B cell (primary cell): ENCODE data around the gene QKI. TPM values are rescaled to one million over a fixed set of nuclear protein-coding genes. Genes with fewer than 3 reads are reported as not detected.

Source experiments
- ATAC-seq: fragments of 200-7000 bp; cut with Tn5 transposase; one replicate; pipeline ENCODE4 v1.10.0; 2021; ENCODE audit warnings: low read depth, mild to moderate bottlenecking, moderate number of reproducible peaks, moderate library complexity
- CTCF ChIA-PET: fragments of 350-600 bp; sonication (Branson Sonifier 250); formaldehyde crosslinking; loops from one replicate; lab custom pipeline; 2021; ENCODE audit warnings: antibody characterized with exemption, inconsistent platforms; lab: Charles Lee
- POLR2A ChIA-PET: fragments of 350-600 bp; sonication (Branson Sonifier 250); formaldehyde crosslinking; loops from one replicate; lab custom pipeline; 2021; ENCODE audit warnings: antibody characterized with exemption; lab: Charles Lee
- DNase-seq: peaks from one replicate; pipeline ENCODE4 v3.0.0; 2013
- H2AFZ ChIP-seq: 2 replicates; pipeline ENCODE4 v1.6.1; 2012; ENCODE audit warnings: mild to moderate bottlenecking, low read depth, low read length; ENCODE audit not compliant: insufficient read depth, poor library complexity, severe bottlenecking
- H3K27ac ChIP-seq, 2 donors: 1 replicate in 1 of 2; 2 replicates in 1 of 2; pipeline ENCODE4 v1.5.1; 2012 to 2013; ENCODE audit warnings: low read length in 2 of 2, mild to moderate bottlenecking in 2 of 2, moderate library complexity in 1 of 2
- H3K27me3 ChIP-seq, 4 experiments: fragments of 200-600 bp in 1 of 4; sonication (generic) in 1 of 4; replicated peaks in 1 of 4; 1 replicate in 2 of 4; 2 replicates in 2 of 4; pipeline versions ENCODE4 v1.6.1 to v1.7.0; 2013 to 2016; ENCODE audit warnings: low read length in 3 of 4, mild to moderate bottlenecking in 2 of 4, mixed read lengths in 1 of 4, moderate library complexity in 1 of 4; ENCODE audit not compliant: insufficient read depth in 4 of 4, control insufficient read depth in 3 of 4; ENCODE audit errors: control extremely low read depth in 1 of 4
- H3K36me3 ChIP-seq, 2 experiments: replicated peaks in 1 of 2; 1 replicate in 1 of 2; 2 replicates in 1 of 2; pipeline versions ENCODE4 v1.6.1 to v1.7.1; 2013; ENCODE audit warnings: low read length in 1 of 2; ENCODE audit not compliant: insufficient read depth in 2 of 2, control insufficient read depth in 1 of 2; ENCODE audit errors: control extremely low read depth in 1 of 2, extremely low read depth in 1 of 2
- H3K4me1 ChIP-seq, 2 donors: fragments of 200-600 bp in 1 of 2; sonication (generic) in 1 of 2; 1 replicate in 1 of 2; 2 replicates in 1 of 2; pipeline versions ENCODE4 v1.5.1 to v1.6.1; 2013 to 2017; ENCODE audit warnings: low read length in 2 of 2; ENCODE audit not compliant: control insufficient read depth in 2 of 2, insufficient read depth in 2 of 2
- H3K4me2 ChIP-seq: replicated peaks from 2 replicates; pipeline ENCODE3; 2012; ENCODE audit warnings: mild to moderate bottlenecking, low read depth, low read length; ENCODE audit not compliant: poor library complexity, severe bottlenecking
- H3K4me3 ChIP-seq, 5 experiments: fragments of 200-600 bp in 1 of 5; sonication (generic) in 1 of 5; 1 replicate in 3 of 5; 2 replicates in 2 of 5; pipeline versions ENCODE4 v1.5.1 to v1.7.0; 2011 to 2016; ENCODE audit warnings: low read length in 4 of 5, mild to moderate bottlenecking in 4 of 5, low read depth in 2 of 5, control low read depth in 1 of 5, moderate library complexity in 1 of 5; ENCODE audit not compliant: insufficient read depth in 1 of 5; ENCODE audit errors: control extremely low read depth in 1 of 5, extremely low read depth in 1 of 5
- H3K79me2 ChIP-seq: fragments of 200-600 bp; sonication (generic); one replicate; pipeline ENCODE4 v1.6.0; 2016; ENCODE audit warnings: low read length; ENCODE audit not compliant: control insufficient read depth, insufficient read depth
- H3K9ac ChIP-seq: fragments of 200-600 bp; sonication (generic); 2 replicates; pipeline ENCODE4 v1.6.1; 2017; ENCODE audit warnings: mild to moderate bottlenecking, low read length, moderate library complexity
- H3K9me3 ChIP-seq, 3 donors: one replicate each; pipeline versions ENCODE4 v1.6.1 to v1.7.1; 2013; ENCODE audit warnings: low read length in 2 of 3; ENCODE audit not compliant: control insufficient read depth in 2 of 3, insufficient read depth in 1 of 3; ENCODE audit errors: control extremely low read depth in 1 of 3
- H4K20me1 ChIP-seq: 2 replicates; pipeline ENCODE4 v1.6.0; 2012; ENCODE audit warnings: mild to moderate bottlenecking, low read length; ENCODE audit not compliant: insufficient read depth, control insufficient read depth, poor library complexity, severe bottlenecking
- H3K27ac Mint-ChIP-seq: one replicate; pipeline ENCODE4 v1.8.0; 2021; ENCODE audit warnings: mixed read lengths
- H3K27me3 Mint-ChIP-seq: one replicate; pipeline ENCODE4 v1.8.0; 2021; ENCODE audit warnings: mixed read lengths
- H3K4me1 Mint-ChIP-seq: one replicate; pipeline ENCODE4 v1.8.0; 2021; ENCODE audit warnings: mixed read lengths
- H3K4me3 Mint-ChIP-seq: one replicate; pipeline ENCODE4 v1.8.0; 2021; ENCODE audit warnings: mixed read lengths
- H3K9me3 Mint-ChIP-seq: one replicate; pipeline ENCODE4 v1.8.0; 2022; ENCODE audit warnings: mixed read lengths; ENCODE audit not compliant: insufficient read depth
- EZH2 ChIP-seq: IDR thresholded peaks from 2 replicates; pipeline ENCODE4 v1.6.1; 2012; ENCODE audit warnings: borderline replicate concordance, low read depth, mild to moderate bottlenecking, moderate library complexity, low read length; ENCODE audit not compliant: insufficient read depth, poor library complexity, severe bottlenecking
- WGBS: methylation state at CpG from one replicate; pipeline ENCODE4 v1.1.5; 2013; ENCODE audit warnings: missing lambda C conversion rate; ENCODE audit not compliant: insufficient coverage; 5-methylcytosine and 5-hydroxymethylcytosine counted together
- intact Hi-C: fragments of 100-400 bp; cut with micrococcal nuclease; formaldehyde crosslinking; loops from one replicate; pipeline ENCODE4 v1.10.0; 2022
- polyA plus RNA-seq: library from polyadenylated mRNA; depleted of rRNA; stranded (reverse); fragments of >200 nt; gene quantifications from 2 replicates; pipeline ENCODE4 v1.2.3, GENCODE V29; 2012
- total RNA-seq, 2 donors: library from RNA; stranded (reverse); fragments of 120-200 nt in 1 of 2; gene quantifications; 1 replicate in 1 of 2; 2 replicates in 1 of 2; pipeline versions ENCODE4 v1.2.3 to v1.2.4, GENCODE V29; 2013 to 2022
- TF ChIP-seq, protein P1 (sequence below): fragments of 200-600 bp; IDR thresholded peaks from one replicate; pipeline ENCODE4 v1.8.0; 2022; ENCODE audit warnings: antibody characterized with exemption, mild to moderate bottlenecking

Gene QKI
- total and polyA plus RNA-seq, 2 donors (not counting 1 experiment from before 2014, with no cell fraction given): 38.8 to 79.5 TPM

DNA sequence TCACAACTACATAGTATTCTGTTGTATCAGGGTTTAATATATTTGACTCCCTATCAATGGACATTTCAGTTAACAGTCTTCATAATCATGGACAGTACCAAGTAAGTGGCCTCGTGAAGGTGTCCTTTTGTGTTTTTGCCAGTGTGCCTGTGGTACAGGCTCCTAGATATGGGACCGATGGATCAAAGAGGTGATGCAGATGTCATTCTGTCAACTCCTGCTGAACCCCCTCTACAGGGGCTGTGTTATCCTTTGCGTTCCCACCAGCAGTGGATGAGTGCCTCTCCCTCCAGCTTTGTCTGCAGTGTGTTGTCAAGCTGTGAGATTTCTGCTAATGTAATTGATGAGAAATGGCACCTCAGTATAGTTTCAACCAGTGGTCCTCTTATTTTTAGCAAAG, 210.7 kb downstream of the QKI start:
- H2AFZ ChIP-seq: no peak overlapping the region
- no peaks in the 10 kb centered on the region for H3K9me3 Mint-ChIP-seq
- peaks cover 0 to 6% (median 2%) of the 10 kb centered on the region in 4 experiments for H3K27me3 ChIP-seq
- H3K4me3 Mint-ChIP-seq: no peak overlapping the region
- intact Hi-C loops: no loop called here
- no peak for DNase-seq
- H3K4me3 ChIP-seq: no peak overlapping the region
- ChIA-PET POLR2A (interaction anchor here (0.6 kb wide), 1 partner anchor 114 kb away, joined by 5 read pairs; no protein-coding TSS in a partner anchor), CTCF (interaction anchor here (0.7 kb wide), 1 partner anchor 244 kb away, joined by 3 read pairs; no protein-coding TSS in a partner anchor)
- peaks cover 24% of the 10 kb centered on the region for H3K4me1 Mint-ChIP-seq
- H3K79me2 ChIP-seq: no peaks in the 10 kb centered on the region
- WGBS: 94% methylated on average over 3 of the region's 3 CpGs
- H4K20me1 ChIP-seq: no peaks in the 10 kb centered on the region
- TF ChIP-seq EZH2: no peak
- TF ChIP-seq, protein P1, sequence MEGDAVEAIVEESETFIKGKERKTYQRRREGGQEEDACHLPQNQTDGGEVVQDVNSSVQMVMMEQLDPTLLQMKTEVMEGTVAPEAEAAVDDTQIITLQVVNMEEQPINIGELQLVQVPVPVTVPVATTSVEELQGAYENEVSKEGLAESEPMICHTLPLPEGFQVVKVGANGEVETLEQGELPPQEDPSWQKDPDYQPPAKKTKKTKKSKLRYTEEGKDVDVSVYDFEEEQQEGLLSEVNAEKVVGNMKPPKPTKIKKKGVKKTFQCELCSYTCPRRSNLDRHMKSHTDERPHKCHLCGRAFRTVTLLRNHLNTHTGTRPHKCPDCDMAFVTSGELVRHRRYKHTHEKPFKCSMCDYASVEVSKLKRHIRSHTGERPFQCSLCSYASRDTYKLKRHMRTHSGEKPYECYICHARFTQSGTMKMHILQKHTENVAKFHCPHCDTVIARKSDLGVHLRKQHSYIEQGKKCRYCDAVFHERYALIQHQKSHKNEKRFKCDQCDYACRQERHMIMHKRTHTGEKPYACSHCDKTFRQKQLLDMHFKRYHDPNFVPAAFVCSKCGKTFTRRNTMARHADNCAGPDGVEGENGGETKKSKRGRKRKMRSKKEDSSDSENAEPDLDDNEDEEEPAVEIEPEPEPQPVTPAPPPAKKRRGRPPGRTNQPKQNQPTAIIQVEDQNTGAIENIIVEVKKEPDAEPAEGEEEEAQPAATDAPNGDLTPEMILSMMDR: no peak
- H3K27ac ChIP-seq: no peak overlapping the region
- no peak overlapping the region for H3K27ac Mint-ChIP-seq
- H3K27me3 Mint-ChIP-seq: peaks cover 7% of the 10 kb centered on the region
- no peaks in the 10 kb centered on the region for H3K36me3 ChIP-seq
- peaks cover 0 to 16% (median 0%) of the 10 kb centered on the region in 3 donors for H3K9me3 ChIP-seq
- H3K4me2 ChIP-seq: no peak overlapping the region
- no peak for ATAC-seq
- H3K4me1 ChIP-seq: peaks cover 8 to 15% of the 10 kb centered on the region in 2 donors
- H3K9ac ChIP-seq: no peak overlapping the region

DNA sequence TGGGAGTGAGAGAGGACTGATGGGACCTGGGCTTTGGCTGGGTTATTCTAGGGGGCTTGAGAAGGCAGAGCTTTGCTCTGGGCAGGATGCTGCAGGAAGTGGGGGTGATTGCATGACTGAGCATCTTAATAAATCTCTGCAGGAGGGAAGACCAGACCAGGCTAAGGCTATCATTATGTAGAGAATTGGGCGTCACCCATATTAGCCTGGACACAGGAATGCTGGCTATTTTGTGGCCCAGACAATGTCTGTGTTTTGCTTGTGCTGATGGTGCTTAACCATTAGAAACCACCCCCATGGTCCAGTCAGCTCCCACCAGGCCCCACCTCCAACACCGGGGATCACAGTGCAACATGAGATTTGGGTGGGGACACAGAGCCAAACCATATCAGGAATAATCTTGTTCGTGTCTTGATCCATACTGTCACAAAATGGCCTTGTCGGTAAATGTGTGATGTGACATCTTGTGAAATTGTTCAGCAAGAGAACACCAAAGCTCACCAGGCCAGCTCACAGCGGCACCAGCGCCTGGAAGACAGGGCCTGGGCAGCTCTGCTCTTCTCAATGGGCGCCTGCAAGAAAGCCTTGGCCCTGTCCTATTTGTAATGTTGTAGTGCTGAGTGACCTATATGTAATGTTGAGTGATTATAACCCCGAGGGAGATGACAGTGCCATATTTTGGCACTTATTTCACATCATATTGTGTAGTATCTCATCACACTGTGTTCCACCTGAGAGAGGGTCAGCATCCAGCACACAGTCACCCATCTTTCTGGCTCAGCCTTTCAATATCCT, 211.8 kb downstream of the QKI start:
- no peak for ATAC-seq
- no peak overlapping the region for H3K9ac ChIP-seq
- intact Hi-C loops: no loop called here
- POLR2A ChIA-PET: no interaction called here
- no peaks in the 10 kb centered on the region for H4K20me1 ChIP-seq
- H3K9me3 ChIP-seq: peaks cover 0 to 26% (median 0%) of the 10 kb centered on the region in 3 donors
- Mint-ChIP-seq H3K27ac (no peak overlapping the region), H3K27me3 (peaks cover 7% of the 10 kb centered on the region), H3K9me3 (no peaks in the 10 kb centered on the region), H3K4me3 (peak overlapping the region; percentile 24), H3K4me1 (peaks cover 21% of the 10 kb centered on the region)
- no peaks in the 10 kb centered on the region for H3K36me3 ChIP-seq
- H3K4me3 ChIP-seq: no peak overlapping the region
- no peak overlapping the region for H2AFZ ChIP-seq
- TF ChIP-seq EZH2: no peak
- TF ChIP-seq, protein P1: no peak
- peaks cover 13 to 17% of the 10 kb centered on the region in 2 donors for H3K4me1 ChIP-seq
- 95% methylated on average over 5 of the region's 8 CpGs for WGBS
- H3K27me3 ChIP-seq: peaks cover 0 to 13% (median 3%) of the 10 kb centered on the region in 4 experiments
- no peak for DNase-seq
- peak overlapping the region; percentile 28 for H3K4me2 ChIP-seq
- CTCF ChIA-PET: no interaction called here
- no peak overlapping the region for H3K27ac ChIP-seq
- H3K79me2 ChIP-seq: no peaks in the 10 kb centered on the region
